Stimulated activated CD4-positive, alpha-beta T cell treated with anti-CD3 and anti-CD28 coated beads, Interleukin-4, amount 100 ng/mL, for 4 hours (primary cell): ENCODE measurements around the gene TLE7.

Experiments used
- DNase-seq, 2 experiments: peaks; one replicate each; pipeline ENCODE4 v3.0.0-alpha.2; 2020

The TLE7 gene

GRCh38 chr16:71412270-71413160 lies 29.3 kb downstream of the TLE7 start:
- peak; percentile 41 to 50 for DNase-seq

DNA sequence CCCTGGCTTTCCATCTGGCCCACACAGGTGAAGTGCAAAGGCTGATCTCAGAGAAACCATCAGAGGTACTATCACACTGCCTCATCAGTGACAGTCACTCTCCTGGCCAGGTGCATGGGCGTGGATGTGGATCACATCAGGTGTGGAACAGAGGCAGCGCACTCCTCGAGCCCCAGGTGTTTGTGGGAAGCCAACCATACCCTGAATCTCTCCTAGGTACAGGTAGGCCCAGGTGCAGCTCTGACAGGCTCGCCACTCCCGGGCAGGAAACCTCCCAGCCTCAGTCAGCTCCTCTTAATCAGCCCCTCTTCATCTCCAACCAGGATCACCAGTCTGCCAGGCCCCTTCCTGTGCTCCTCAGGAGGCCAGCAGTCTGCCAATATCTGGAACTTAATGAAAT lies 31.7 kb downstream of the TLE7 start:
- DNase-seq: no peak

- no peak for DNase-seq
These were observed 32.7 kb downstream of the TLE7 start for GRCh38 chr16:71409011-71409775.

GRCh38 chr16:71408536-71408935 lies 33.3 kb downstream of the TLE7 start:
- no peak for DNase-seq

DNA sequence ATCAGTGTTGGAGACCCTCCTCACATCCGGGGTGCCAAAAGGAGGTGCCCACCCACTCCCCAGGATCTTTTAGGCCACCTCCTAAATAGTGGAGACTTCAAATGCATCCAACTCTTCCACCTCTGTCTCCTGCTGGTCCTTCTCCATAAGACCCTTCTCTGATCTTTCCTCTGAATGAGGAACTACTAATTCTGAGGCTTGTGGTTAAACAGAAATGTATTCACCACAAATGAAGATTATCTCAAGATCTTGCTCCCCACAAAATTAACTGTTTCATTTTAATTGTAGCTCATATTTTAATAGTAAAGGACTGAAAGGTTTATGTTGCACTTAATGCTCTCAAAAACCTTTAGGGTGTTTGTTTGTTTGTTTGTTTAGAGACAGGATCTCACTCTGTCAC lies 34.1 kb downstream of the TLE7 start:
- DNase-seq: no peak

GRCh38 chr16:71406724-71407123 lies 35.1 kb downstream of the TLE7 start:
- DNase-seq: no peak

- no peak for DNase-seq
These were observed 35.5 kb downstream of the TLE7 start for GRCh38 chr16:71406316-71406715.

DNA sequence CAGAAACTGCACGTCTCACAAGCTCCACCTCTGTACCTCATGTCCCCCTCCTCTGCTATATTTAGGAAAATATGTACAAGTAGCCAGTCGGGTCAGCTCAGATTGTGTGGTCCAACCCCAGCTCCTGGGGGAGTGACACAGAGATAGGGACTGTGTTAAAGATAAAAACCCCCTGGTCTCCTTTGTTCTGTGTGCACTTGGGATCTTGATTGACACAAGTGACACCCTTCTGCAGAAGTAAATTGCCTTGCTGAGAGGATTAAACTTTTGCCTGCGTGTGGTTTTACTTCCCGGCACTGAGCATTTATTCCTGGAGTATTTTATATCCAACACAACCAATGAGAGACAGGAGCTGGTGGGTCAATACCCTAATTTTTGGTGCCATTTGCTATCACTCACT lies 37.5 kb downstream of the TLE7 start:
- no peak for DNase-seq

DNA sequence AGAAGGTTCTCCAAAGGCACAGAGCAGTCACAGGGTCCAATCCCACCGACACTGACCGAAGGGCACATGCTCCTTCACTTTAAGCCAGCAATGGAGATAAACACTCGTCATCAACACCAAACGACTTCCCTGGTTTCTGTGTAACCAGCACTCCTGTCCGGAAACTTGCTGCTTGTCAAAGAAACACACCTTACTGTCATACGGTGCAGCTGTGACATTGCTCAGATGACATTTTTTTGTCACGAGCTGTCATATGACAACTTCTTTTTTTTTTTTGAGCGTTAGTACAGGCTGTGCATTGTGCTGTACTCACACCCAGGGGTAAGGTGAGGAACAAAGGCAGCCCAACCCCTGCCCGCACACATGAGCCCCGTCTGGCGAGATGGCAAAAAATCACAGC lies 39.2 kb downstream of the TLE7 start:
- DNase-seq: no peak

- DNase-seq: no peak
These were observed 39.8 kb downstream of the TLE7 start for GRCh38 chr16:71402007-71402406.

- DNase-seq: no peak
These were observed 41.9 kb downstream of the TLE7 start for GRCh38 chr16:71399801-71400563.

- DNase-seq: no peak
These were observed 45.3 kb downstream of the TLE7 start for GRCh38 chr16:71396594-71396993.

DNA sequence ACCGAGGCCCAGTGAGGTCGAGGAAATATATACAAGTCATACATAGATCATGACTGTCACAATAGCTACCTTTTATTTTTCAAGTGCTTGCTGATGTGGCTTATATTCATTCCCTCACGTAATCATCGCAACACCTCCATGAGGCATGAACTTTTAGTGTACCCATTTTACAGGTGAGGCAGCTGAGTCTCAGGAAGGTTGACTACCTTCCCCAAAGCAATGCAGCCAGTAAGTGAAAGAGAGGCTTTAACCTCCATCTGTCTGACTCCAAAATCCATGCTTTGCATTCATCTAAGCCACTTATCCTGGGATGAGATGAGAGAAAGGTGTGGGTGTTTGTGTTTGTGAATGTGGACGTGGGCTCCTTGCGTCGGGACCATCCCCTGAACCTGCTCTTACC lies 52.5 kb downstream of the TLE7 start:
- DNase-seq: no peak

GRCh38 chr16:71387045-71387871 lies 54.6 kb downstream of the TLE7 start:
- no peak for DNase-seq

GRCh38 chr16:71384073-71384724 lies 57.7 kb downstream of the TLE7 start:
- no peak for DNase-seq

DNA sequence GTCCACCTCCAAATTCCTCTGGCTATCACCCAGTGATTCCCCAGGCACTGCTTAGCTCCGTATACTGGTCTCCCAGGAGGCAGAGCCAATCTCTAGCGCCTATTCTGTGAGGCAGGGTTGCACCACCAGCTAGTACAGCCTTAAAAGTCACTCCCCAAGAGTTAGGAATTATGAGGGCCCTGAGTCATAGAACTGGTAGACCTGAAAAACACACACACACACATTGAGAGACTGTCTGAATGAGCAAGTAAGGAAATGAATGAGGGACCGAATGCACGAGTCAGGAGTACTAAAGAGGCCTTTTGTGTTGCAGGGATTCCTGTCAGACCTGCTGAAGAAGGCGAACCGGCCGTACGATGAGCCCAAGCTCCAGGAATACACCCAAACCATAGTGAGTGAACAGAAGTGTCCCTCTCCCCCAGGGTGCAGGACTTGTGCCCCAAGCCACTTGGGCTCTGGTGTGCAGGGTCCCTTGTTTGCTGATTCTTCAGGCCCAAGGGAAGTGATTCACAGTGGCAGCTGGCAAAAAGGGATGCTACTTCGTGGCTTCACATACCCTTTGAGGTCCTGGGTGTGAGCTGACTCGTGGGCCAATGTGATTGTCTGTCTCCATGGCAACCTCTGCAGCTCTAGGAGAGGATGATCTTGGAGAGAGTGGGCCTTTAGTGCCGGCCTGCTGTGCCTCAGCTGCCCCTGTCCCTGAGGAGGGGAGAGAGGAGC lies 58.6 kb downstream of the TLE7 start:
- no peak for DNase-seq

DNA sequence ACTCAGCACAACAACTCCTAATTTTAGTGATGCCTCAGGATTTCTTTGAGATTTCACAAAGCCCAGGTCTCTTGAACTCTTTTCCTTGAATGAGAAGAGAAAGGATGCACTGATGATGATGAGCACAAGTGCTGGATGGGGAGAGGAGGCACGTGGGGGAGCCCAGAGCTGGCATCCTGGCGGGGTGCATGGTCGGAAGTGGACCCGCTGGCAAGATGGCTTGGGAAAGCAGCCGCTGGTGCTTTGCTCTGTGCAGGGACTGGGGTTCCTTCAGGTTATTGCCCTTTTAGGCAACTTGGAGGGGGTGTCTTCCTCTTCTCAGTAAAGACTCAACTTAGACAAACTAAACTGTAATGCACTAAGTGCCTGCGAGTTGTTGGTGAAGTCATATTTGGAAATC lies 61.0 kb downstream of the TLE7 start:
- DNase-seq: no peak
